Brain microvascular endothelial cell (primary cell): ENCODE data around the gene RNF130.
"Not testable (repeated sequence)": the region's sequence is repeated elsewhere in the genome, so short reads cannot be mapped to it uniquely, and the experiment has no call there.

Experiments used
- DNase-seq: peaks from one replicate; pipeline ENCODE4 v3.0.0-alpha.2; 2020
- H3K27ac ChIP-seq: fragments of 250-450 bp; sonication (Bioruptor Pico); 2 replicates; pipeline ENCODE4 v1.5.1; 2020; ENCODE audit warnings: mild to moderate bottlenecking, moderate library complexity
- H3K27me3 ChIP-seq: fragments of 250-450 bp; sonication (Bioruptor Pico); replicated peaks from 2 replicates; pipeline ENCODE4 v1.5.1; 2020; ENCODE audit warnings: mild to moderate bottlenecking
- H3K36me3 ChIP-seq: fragments of 250-450 bp; sonication (Bioruptor Pico); replicated peaks from 2 replicates; pipeline ENCODE4 v1.5.1; 2020; ENCODE audit warnings: mild to moderate bottlenecking
- H3K4me3 ChIP-seq: 2 replicates; pipeline ENCODE4 v1.5.1; 2011; ENCODE audit warnings: low read depth, mild to moderate bottlenecking, control low read depth, low read length, moderate library complexity
- CTCF ChIP-seq: IDR thresholded peaks from 2 replicates; pipeline ENCODE4 v1.5.1; 2011; ENCODE audit warnings: low read depth, mild to moderate bottlenecking, moderate library complexity, low read length, control low read depth, inconsistent platforms; ENCODE audit errors: missing control alignments
- in situ Hi-C: cut with HindIII; loops from 2 replicates; pipeline ENCODE4 v1.10.0; 2017; ENCODE audit warnings: low sequenced_read_pairs, low pct_ligation_motif_present

The RNF130 gene

DNA sequence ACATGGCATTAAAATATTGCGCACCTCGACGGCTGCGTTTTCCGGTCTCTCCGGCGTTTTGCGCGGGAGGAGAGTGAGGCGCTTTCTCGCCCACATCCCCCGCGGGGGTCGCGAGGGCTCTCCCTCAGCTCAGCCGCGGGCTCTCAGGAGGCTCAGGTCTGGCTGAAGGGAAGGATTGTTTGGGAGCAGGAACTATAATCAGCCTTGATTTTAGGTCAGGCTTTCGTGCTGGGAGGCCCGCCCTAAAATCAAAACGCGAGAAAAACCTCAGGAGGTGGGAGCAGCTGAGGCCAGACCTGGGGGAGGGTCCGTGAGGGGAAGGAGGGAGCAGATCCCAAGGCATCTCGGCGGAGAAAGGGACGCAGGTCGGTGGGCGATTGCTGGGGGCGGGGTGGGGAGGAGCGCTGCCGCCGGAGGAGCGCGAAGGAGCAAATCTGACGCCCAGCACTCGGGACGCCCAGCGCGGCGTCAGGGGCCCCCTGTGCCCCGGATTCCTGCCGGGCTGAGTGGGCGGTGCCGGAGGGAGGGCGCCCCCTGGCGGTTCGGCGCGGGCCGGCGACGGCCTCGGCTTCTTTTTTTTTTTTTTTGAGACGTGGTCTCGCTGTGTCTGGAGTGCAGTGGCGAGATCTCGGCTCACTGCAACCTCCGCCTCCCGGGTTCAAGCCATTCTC is 18.7 kb upstream of the RNF130 start:
- Histone ChIP-seq H3K4me3 (peak overlapping the region; percentile 63), H3K27ac (peak overlapping the region; percentile 17), H3K36me3 (no peaks in the 10 kb centered on the region), H3K27me3 (no peaks in the 10 kb centered on the region)
- peak; percentile 56 for DNase-seq
- TF ChIP-seq CTCF = peak; percentile 63
- in situ Hi-C loops = no loop called here

DNA sequence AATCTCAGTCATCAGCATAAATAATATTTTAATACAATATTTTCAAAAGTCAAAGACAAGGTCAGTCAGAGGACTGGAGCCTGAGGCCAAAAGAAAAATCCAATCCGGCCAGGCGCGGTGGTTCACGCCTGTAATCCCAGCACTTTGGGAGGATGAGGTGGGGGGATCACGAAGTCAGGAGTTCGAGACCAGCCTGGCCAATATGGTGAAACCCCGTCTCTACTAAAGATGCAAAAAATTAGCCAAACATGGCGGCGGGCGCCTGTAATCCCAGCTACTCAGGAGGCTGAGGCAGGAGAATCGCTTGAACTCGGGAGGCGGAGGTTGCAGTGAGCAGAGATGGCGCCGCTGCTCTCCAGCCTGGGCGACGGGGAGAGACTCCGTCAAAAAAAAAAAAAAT is 18.1 kb upstream of the RNF130 start:
- in situ Hi-C loops, H3K27me3 ChIP-seq, DNase-seq, H3K27ac ChIP-seq, H3K36me3 ChIP-seq: not testable (repeated sequence)
- H3K4me3 ChIP-seq = peak overlapping the region; percentile 63

DNA sequence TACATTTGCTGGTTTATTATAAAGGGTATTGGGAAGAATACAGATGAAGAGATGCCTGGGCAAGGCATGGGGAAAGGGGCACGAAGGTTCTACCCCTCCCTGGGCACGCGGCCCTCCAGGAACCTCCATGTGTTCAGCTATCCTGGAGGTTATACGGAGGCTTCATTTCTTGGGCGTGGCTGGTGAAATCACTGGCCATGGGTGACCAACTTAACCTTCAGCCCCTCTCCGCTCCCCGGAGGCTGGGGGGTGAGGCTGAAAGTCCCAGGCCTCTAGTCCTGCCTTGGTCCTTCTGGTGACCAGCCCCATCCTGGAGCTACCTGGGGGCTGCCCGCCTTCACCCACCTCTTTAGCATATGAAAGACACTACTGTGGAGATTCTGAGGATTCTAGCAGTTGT is 17.0 kb upstream of the RNF130 start:
- no peak for TF ChIP-seq CTCF
- Histone ChIP-seq H3K36me3 (no peaks in the 10 kb centered on the region), H3K27me3 (no peaks in the 10 kb centered on the region), H3K4me3 (no peak overlapping the region), H3K27ac (no peak overlapping the region)
- no peak for DNase-seq
- in situ Hi-C loops = no loop called here

DNA sequence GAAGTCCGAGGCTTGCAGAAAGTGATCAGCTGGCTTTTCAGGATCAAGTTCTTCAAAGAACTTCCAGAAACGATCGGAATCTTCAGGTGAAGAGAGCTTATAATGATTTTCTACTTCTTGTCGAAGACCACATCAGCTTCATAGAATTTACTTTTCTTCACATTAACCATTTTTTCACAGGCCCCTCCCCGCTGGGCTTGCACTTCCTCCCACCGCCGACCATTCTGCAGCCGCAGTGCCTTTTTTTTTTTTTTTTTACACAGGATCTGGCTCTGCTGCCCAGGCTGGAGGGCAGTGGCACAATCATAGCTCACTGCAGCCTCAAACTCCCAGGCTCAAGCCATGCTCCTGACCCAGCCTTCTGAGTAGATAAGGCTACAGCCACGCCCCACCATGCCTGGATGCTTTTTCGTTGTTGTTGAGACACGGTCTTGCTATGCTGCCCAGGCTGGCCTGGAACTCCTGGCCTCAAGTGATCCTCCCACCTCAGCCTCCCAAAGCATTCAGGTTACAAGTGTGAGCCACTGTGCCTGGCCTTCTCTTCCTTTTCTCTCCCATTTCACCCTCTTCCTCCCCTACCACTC is 15.3 kb upstream of the RNF130 start:
- Histone ChIP-seq H3K27ac (no peak overlapping the region), H3K36me3 (no peaks in the 10 kb centered on the region), H3K4me3 (no peak overlapping the region), H3K27me3 (no peaks in the 10 kb centered on the region)
- no peak for TF ChIP-seq CTCF
- in situ Hi-C loops = no loop called here
- DNase-seq = no peak

DNA sequence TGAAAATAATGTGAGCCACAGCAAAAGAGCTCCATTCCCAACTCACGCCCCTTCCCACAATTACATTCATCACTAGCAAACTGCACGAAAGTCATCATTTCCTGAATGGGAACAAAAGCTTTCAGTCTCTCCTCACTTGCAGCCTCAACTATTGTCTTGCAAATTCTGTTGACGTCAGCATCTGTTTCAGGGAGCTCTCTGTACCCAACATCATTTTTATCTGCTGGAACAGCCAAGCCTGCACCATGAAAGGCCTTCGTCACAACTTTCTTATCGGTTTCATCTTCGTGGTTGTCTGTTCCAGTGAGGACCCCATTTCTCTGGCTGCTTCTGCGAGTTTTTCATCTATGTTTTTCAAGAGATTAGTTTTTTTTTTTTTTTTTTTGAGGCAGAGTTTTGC is 14.3 kb upstream of the RNF130 start:
- H3K27ac ChIP-seq = no peak overlapping the region
- in situ Hi-C loops = no loop called here
- no peak for DNase-seq
- no peaks in the 10 kb centered on the region for H3K36me3 ChIP-seq
- no peaks in the 10 kb centered on the region for H3K27me3 ChIP-seq
- TF ChIP-seq CTCF = no peak
- H3K4me3 ChIP-seq = no peak overlapping the region

DNA sequence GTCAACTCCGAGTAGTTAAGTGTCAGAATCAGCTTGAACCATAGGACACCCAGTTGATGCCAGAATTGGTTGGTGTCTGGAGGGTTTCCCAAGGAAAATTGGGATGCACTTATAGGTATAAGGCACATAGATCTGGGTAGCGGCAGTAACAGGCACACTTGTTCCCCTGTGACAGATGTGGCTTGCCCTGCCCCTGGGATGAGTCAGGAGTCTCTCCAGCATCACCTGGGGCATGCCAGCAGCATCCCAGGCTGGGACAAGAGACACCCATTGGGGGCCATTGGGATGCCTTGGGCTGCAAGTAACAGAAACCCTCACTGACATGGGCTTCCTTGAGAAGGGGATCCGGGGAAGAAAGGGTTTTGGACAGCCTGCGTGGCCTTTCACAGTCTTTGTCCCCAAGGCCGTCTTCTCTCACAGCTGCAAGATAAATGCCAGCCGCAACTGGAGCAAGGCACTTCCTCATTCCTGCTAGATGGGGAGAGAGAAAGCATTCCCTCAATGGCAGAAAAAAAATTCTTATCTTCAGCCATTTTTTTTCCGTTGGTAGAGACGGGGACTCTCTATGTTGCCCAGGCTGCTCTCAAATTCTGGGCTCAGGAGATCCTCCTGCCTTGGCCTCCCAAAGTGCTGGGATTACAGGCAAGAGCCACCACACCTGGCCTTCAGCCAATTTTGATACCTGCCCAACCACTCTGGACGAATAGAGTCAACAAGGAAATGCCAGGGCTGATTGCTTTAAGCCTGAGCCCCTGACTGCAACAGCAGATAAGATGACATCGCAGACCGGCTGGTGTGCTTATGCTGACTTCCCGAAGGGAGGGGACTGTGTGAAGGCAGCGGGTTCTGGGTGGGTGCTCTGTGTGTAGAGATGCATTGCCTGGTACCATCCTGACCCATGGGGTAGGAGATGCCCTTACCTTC is 13.3 kb upstream of the RNF130 start:
- no peak for DNase-seq
- TF ChIP-seq CTCF = no peak
- Histone ChIP-seq H3K27me3 (no peaks in the 10 kb centered on the region), H3K36me3 (no peaks in the 10 kb centered on the region), H3K4me3 (no peak overlapping the region), H3K27ac (no peak overlapping the region)
- in situ Hi-C loops = no loop called here
